Endothelial cell of umbilical vein (primary cell): ENCODE results near the gene IL1RL1. TPM values are rescaled to one million over a fixed set of nuclear protein-coding genes. Genes with fewer than 3 reads are reported as not detected.

Source experiments
- BruUV-seq: library from RNA; stranded (reverse); fragments of 400-500 nt; replicated peaks from 2 replicates; lab custom pipeline; 2021; lab: Mats Ljungman, UMichigan
- CTCF ChIA-PET: fragments of 300-600, 350-600 bp; sonication (Branson Sonifier 250); formaldehyde crosslinking; loops from one replicate; lab custom pipeline; 2021; ENCODE audit warnings: antibody characterized with exemption, inconsistent platforms; lab: Charles Lee
- POLR2A ChIA-PET: fragments of 300-600, 350-600 bp; sonication (Branson Sonifier 250); formaldehyde crosslinking; loops from one replicate; lab custom pipeline; 2021; ENCODE audit warnings: antibody characterized with exemption, inconsistent platforms; lab: Charles Lee
- DNase-seq: peaks from one replicate; pipeline ENCODE4 v3.0.0-alpha.2; 2011; ENCODE audit warnings: low read depth, low spot score
- FAIRE-seq: peaks from 2 replicates; lab custom pipeline; 2011; peaks lifted over from hg19 to GRCh38; lab: Jason Lieb, UNC
- H2AFZ ChIP-seq: 2 replicates; pipeline ENCODE4 v1.6.0; 2012; ENCODE audit warnings: low read depth, low read length, control low read depth, inconsistent platforms
- H3K27ac ChIP-seq: 2 replicates; pipeline ENCODE4 v1.5.1; 2011; ENCODE audit warnings: low read depth, mild to moderate bottlenecking, control low read depth, low read length, moderate library complexity; ENCODE audit not compliant: insufficient read depth
- H3K27me3 ChIP-seq, 2 experiments: 2 replicates each; pipeline versions ENCODE4 v1.6.0 to v1.6.1; 2011; ENCODE audit warnings: low read length in 2 of 2, mixed read lengths in 1 of 2; ENCODE audit not compliant: control insufficient read depth in 2 of 2, insufficient read depth in 2 of 2
- H3K36me3 ChIP-seq, 2 experiments: 2 replicates in 1 of 2; 3 replicates in 1 of 2; pipeline ENCODE4 v1.5.1; 2011; ENCODE audit warnings: low read length in 2 of 2, mild to moderate bottlenecking in 1 of 2, moderate library complexity in 1 of 2; ENCODE audit not compliant: control insufficient read depth in 2 of 2, insufficient read depth in 2 of 2; ENCODE audit errors: extremely low read depth in 1 of 2
- H3K4me1 ChIP-seq: 3 replicates; pipeline ENCODE4 v1.5.1; 2011; ENCODE audit warnings: mild to moderate bottlenecking, low read length; ENCODE audit not compliant: control insufficient read depth, insufficient read depth; ENCODE audit errors: extremely low read depth
- H3K4me2 ChIP-seq: 2 replicates; pipeline ENCODE4 v1.6.1; 2011; ENCODE audit warnings: low read length, control low read depth, mixed read lengths; ENCODE audit not compliant: insufficient read depth
- H3K4me3 ChIP-seq, 3 experiments: fragments of 200-600 bp in 1 of 3; sonication (generic), shearing (Covaris generic) in 1 of 3; replicated peaks in 1 of 3; 2 replicates each; pipeline ENCODE4 v1.5.1; 2011 to 2016; ENCODE audit warnings: control low read depth in 3 of 3, low read length in 3 of 3, mild to moderate bottlenecking in 2 of 3, inconsistent platforms in 1 of 3, low read depth in 1 of 3, moderate library complexity in 1 of 3; ENCODE audit not compliant: insufficient read depth in 1 of 3
- H3K79me2 ChIP-seq: 2 replicates; pipeline ENCODE4 v1.6.0; 2012; ENCODE audit warnings: low read length, inconsistent platforms; ENCODE audit not compliant: control insufficient read depth, insufficient read depth
- H3K9ac ChIP-seq: replicated peaks from 2 replicates; pipeline ENCODE3; 2011; ENCODE audit warnings: low read length, control low read depth; ENCODE audit not compliant: insufficient read depth; ENCODE audit errors: extremely low read depth
- H3K9me1 ChIP-seq: replicated peaks from 3 replicates; pipeline ENCODE4 v1.6.0; 2011; ENCODE audit warnings: mild to moderate bottlenecking, low read length; ENCODE audit not compliant: control insufficient read depth, insufficient read depth; ENCODE audit errors: extremely low read depth
- H3K9me3 ChIP-seq: replicated peaks from 2 replicates; pipeline ENCODE4 v1.5.1; 2012; ENCODE audit warnings: low read length, inconsistent platforms; ENCODE audit not compliant: control insufficient read depth, insufficient read depth
- H4K20me1 ChIP-seq: replicated peaks from 2 replicates; pipeline ENCODE3; 2011; ENCODE audit warnings: mild to moderate bottlenecking, low read length; ENCODE audit not compliant: control insufficient read depth, insufficient read depth; ENCODE audit errors: extremely low read depth
- EZH2 ChIP-seq: IDR thresholded peaks from 2 replicates; pipeline ENCODE4 v1.6.1; 2012; ENCODE audit warnings: borderline replicate concordance, low read depth, mild to moderate bottlenecking, moderate library complexity, low read length, inconsistent platforms; ENCODE audit not compliant: severe bottlenecking
- FOS ChIP-seq: IDR thresholded peaks from 2 replicates; pipeline ENCODE4 v1.6.1; 2011; ENCODE audit warnings: mild to moderate bottlenecking, low read length, moderate library complexity, borderline replicate concordance; ENCODE audit not compliant: insufficient read depth
- GATA2 ChIP-seq: IDR thresholded peaks from 2 replicates; pipeline ENCODE4 v1.7.0; 2011; ENCODE audit warnings: low read depth, mild to moderate bottlenecking, moderate library complexity, mixed read lengths, low read length; ENCODE audit not compliant: insufficient read length, insufficient read depth
- JUN ChIP-seq: IDR thresholded peaks from 2 replicates; pipeline ENCODE4 v1.6.1; 2011; ENCODE audit warnings: borderline replicate concordance, low read depth; ENCODE audit not compliant: insufficient read length, insufficient read depth
- MYC ChIP-seq: IDR thresholded peaks from one replicate; pipeline ENCODE4 v1.6.1; 2011; ENCODE audit warnings: mild to moderate bottlenecking, low read depth, low read length
- POLR2A ChIP-seq: IDR thresholded peaks from 2 replicates; pipeline ENCODE4 v1.6.1; 2012; ENCODE audit warnings: low read depth, mild to moderate bottlenecking, control low read depth, low read length
- POLR2AphosphoS5 ChIP-seq: IDR thresholded peaks from 2 replicates; pipeline ENCODE4 v1.6.1; 2012; ENCODE audit warnings: low read depth, mild to moderate bottlenecking, control low read depth, low read length, moderate library complexity; ENCODE audit not compliant: insufficient read depth
- dilution Hi-C: fragments of 300-500 bp; cut with MboI; formaldehyde crosslinking; loops from one replicate; pipeline ENCODE4 v1.15.0; 2019; ENCODE audit warnings: low sequenced_read_pairs; ENCODE audit not compliant: extremely low pct_ligation_motif_present
- intact Hi-C: fragments of 100-400 bp; cut with micrococcal nuclease; formaldehyde crosslinking; loops from one replicate; pipeline ENCODE4 v1.10.0; 2022
- polyA plus RNA-seq, 4 experiments: library from polyadenylated mRNA; depleted of rRNA in 3 of 4; stranded (reverse) in 3 of 4; unstranded in 1 of 4; fragments of >200 nt; gene quantifications; 2 replicates each; pipeline versions ENCODE4 v1.2.1 to v1.2.3, GENCODE V29; 2011 to 2012; ENCODE audit warnings: missing spikeins in 1 of 4
- total RNA-seq: library from RNA; stranded (reverse); gene quantifications from 2 replicates; pipeline ENCODE4 v1.2.3, GENCODE V29; 2021
- TF ChIP-seq, protein P1 (sequence below), 2 donors: IDR thresholded peaks; 1 replicate in 1 of 2; 2 replicates in 1 of 2; pipeline ENCODE4 v1.5.1; 2011; ENCODE audit warnings: low read length in 2 of 2, mild to moderate bottlenecking in 2 of 2, moderate library complexity in 2 of 2, control low read depth in 1 of 2, inconsistent platforms in 1 of 2, low read depth in 1 of 2; ENCODE audit not compliant: insufficient read depth in 1 of 2; ENCODE audit errors: extremely low read depth in 1 of 2
- TF ChIP-seq, protein P2 (sequence below): IDR thresholded peaks from 2 replicates; pipeline ENCODE4 v1.6.1; 2011; ENCODE audit not compliant: insufficient read depth, insufficient read length

IL1RL1 gene
- total and polyA plus RNA-seq, 2 donors (not counting 3 experiments of a cell fraction or from before 2014, with no cell fraction given), result 32.2 to 44.0 TPM

DNA sequence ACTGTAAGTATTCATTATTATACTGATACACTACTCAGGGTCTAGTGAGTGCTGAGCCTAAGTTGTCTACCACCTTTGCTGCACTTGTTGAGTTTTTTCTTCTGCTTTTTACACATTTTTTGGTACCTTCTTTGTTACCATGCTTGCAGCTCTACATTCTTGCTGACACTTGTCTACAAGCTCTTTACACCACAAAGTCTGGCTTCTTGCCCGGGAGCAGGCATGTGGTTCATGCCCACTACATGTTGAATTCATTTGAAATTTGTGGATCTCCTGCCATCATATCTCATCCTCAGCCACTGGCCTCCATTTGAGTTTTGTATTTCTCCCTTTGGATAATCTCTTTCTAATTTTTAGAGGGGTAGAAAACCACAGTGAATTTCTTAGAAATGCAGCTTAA lies 74.2 kb downstream of the IL1RL1 start:
- Histone ChIP-seq H3K9ac (no peak overlapping the region), H3K79me2 (no peaks in the 10 kb centered on the region), H3K4me1 (no peaks in the 10 kb centered on the region), H3K4me3 (no peak overlapping the region), H3K36me3 (no peaks in the 10 kb centered on the region), H3K9me3 (no peaks in the 10 kb centered on the region), H4K20me1 (no peaks in the 10 kb centered on the region), H3K4me2 (no peak overlapping the region), H3K9me1 (no peaks in the 10 kb centered on the region), H3K27ac (no peak overlapping the region), H2AFZ (no peak overlapping the region), H3K27me3 (no peaks in the 10 kb centered on the region)
- POLR2A ChIA-PET, result no interaction called here
- BruUV-seq, result no TSS peak
- intact Hi-C loops, result no loop called here
- TF ChIP-seq FOS, result no peak
- no peak for TF ChIP-seq MYC
- TF ChIP-seq POLR2A, result no peak
- no peak for TF ChIP-seq JUN
- TF ChIP-seq, protein P1, sequence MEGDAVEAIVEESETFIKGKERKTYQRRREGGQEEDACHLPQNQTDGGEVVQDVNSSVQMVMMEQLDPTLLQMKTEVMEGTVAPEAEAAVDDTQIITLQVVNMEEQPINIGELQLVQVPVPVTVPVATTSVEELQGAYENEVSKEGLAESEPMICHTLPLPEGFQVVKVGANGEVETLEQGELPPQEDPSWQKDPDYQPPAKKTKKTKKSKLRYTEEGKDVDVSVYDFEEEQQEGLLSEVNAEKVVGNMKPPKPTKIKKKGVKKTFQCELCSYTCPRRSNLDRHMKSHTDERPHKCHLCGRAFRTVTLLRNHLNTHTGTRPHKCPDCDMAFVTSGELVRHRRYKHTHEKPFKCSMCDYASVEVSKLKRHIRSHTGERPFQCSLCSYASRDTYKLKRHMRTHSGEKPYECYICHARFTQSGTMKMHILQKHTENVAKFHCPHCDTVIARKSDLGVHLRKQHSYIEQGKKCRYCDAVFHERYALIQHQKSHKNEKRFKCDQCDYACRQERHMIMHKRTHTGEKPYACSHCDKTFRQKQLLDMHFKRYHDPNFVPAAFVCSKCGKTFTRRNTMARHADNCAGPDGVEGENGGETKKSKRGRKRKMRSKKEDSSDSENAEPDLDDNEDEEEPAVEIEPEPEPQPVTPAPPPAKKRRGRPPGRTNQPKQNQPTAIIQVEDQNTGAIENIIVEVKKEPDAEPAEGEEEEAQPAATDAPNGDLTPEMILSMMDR (IDR thresholded peaks at IDR 0.05; ENCODE audit: extremely low read depth in 1 of 2, insufficient read depth in 1 of 2, low read depth in 1 of 2, low read length in 2 of 2), result no peak
- no peak for TF ChIP-seq EZH2
- TF ChIP-seq GATA2, result no peak
- TF ChIP-seq, protein P2, sequence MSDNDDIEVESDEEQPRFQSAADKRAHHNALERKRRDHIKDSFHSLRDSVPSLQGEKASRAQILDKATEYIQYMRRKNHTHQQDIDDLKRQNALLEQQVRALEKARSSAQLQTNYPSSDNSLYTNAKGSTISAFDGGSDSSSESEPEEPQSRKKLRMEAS, result no peak
- TF ChIP-seq POLR2AphosphoS5, result no peak
- no peak for DNase-seq
- CTCF ChIA-PET, result interaction anchor here (1.1 to 1.6 kb wide), 2 partner anchors 30 to 58 kb away, joined by 4 to 5 read pairs; partner anchors contain the start of gene IL18R1
- FAIRE-seq, result no peak
- dilution Hi-C loops, result no loop called here
